MM.1S (cell line): ENCODE data around the gene NDRG4.

ENCODE experiments used
- CTCF ChIP-seq: fragments of 300-600 bp; sonication (generic); IDR thresholded peaks from 2 replicates; pipeline ENCODE4 v1.5.1; 2016; ENCODE audit warnings: antibody characterized with exemption, low read length, mixed read lengths
- EZH2phosphoT487 ChIP-seq: fragments of 300-600 bp; sonication (generic); IDR thresholded peaks from 2 replicates; pipeline ENCODE4 v1.6.1; 2018; ENCODE audit warnings: antibody characterized with exemption, low read length

- TF ChIP-seq CTCF (no peak), EZH2phosphoT487 (no peak)
Measured at GRCh38 chr16:58536278-58536677, 36.3 kb downstream of the NDRG4 start.
